Progenitor cell of endocrine pancreas (in vitro differentiated cells): ENCODE measurements around the gene RECQL. TPM values are rescaled to one million over a fixed set of nuclear protein-coding genes. Genes with fewer than 3 reads are reported as not detected.
A peak's percentile ranks its signal among the peaks of the same experiment; 100 is the strongest.

Source experiments
- DNase-seq: peaks from one replicate; pipeline ENCODE4 v3.0.0; 2021; ENCODE audit warnings: low spot score; ENCODE audit not compliant: unreplicated experiment
- H3K27ac Mint-ChIP-seq: 2 replicates; pipeline ENCODE4 v1.8.0; 2021; ENCODE audit warnings: mild to moderate bottlenecking, moderate library complexity, mixed read lengths
- H3K27me3 Mint-ChIP-seq: 2 replicates; pipeline ENCODE4 v1.8.0; 2021; ENCODE audit warnings: mixed read lengths
- H3K36me3 Mint-ChIP-seq: 2 replicates; pipeline ENCODE4 v1.8.0; 2022; ENCODE audit warnings: mixed read lengths; ENCODE audit not compliant: insufficient read depth
- H3K4me1 Mint-ChIP-seq: 2 replicates; pipeline ENCODE4 v1.8.0; 2021; ENCODE audit warnings: low read depth, mixed read lengths
- H3K4me3 Mint-ChIP-seq: 2 replicates; pipeline ENCODE4 v1.8.0; 2021; ENCODE audit warnings: low read depth, mild to moderate bottlenecking, moderate library complexity, mixed read lengths
- H3K9me3 Mint-ChIP-seq: 2 replicates; pipeline ENCODE4 v1.8.0; 2021; ENCODE audit warnings: low read depth, mixed read lengths
- CTCF ChIP-seq: fragments of 200-600 bp; sonication (generic); IDR thresholded peaks from one replicate; pipeline ENCODE4 v1.5.0; 2021; ENCODE audit warnings: antibody characterized with exemption, mild to moderate bottlenecking; ENCODE audit not compliant: unreplicated experiment
- long read RNA-seq: library from polyadenylated mRNA; unstranded; transcript quantifications from one replicate; pipeline ENCODE4 v2.0.0, GENCODE V29; 2020
- total RNA-seq: library from RNA; stranded (reverse); gene quantifications from 2 replicates; pipeline ENCODE4 v1.2.1, GENCODE V29; 2021

The RECQL gene
- total RNA-seq, result 36.6 and 37.7 TPM in 2 replicates
- long read RNA-seq, transcript RECQL-203 (16 exons, 2,572 nt), result minor isoform, 38 of 310 reads
- long read RNA-seq, transcript RECQL-204 (15 exons, 3,702 nt), result major isoform, 117 of 310 reads
- long read RNA-seq, partial matches to known transcripts, result 26 of 310 reads
- long read RNA-seq, other reads (novel, unspliced or antisense), result 128 of 310 reads

- no peak for TF ChIP-seq CTCF
- H3K27me3 Mint-ChIP-seq, result no peaks in the 10 kb centered on the region
- no peak within 1 kb of the TSS for H3K4me3 Mint-ChIP-seq
- H3K36me3 Mint-ChIP-seq, result peaks cover 4% of the 10 kb centered on the region
- H3K4me1 Mint-ChIP-seq, result peaks cover 7% of the 10 kb centered on the region
- DNase-seq, result peak; percentile 90
- no peak within 1 kb of the TSS for H3K27ac Mint-ChIP-seq
- no peaks in the 10 kb centered on the region for H3K9me3 Mint-ChIP-seq
Observed at GRCh38 chr12:21501258-21502163, at the start of gene RECQL, which contains the start of gene GOLT1B. Gene RECQL, minus strand, starts transcription at chr12:21501635. Its CDS starts 2,065 bp downstream, at chr12:21499570. Gene GOLT1B, plus strand, starts transcription at chr12:21501789. Its CDS starts 135 bp downstream, at chr12:21501924.

GRCh38 chr12:21547437-21547836, 46.0 kb upstream of the RECQL start:
- Mint-ChIP-seq H3K4me1 (no peaks in the 10 kb centered on the region), H3K36me3 (no peaks in the 10 kb centered on the region), H3K9me3 (no peaks in the 10 kb centered on the region), H3K27me3 (no peaks in the 10 kb centered on the region), H3K4me3 (no peak overlapping the region), H3K27ac (no peak overlapping the region)
- DNase-seq, result no peak
- TF ChIP-seq CTCF, result no peak

- no peak for DNase-seq
- no peak for TF ChIP-seq CTCF
- no peaks in the 10 kb centered on the region for H3K9me3 Mint-ChIP-seq
- no peak overlapping the region for H3K27ac Mint-ChIP-seq
- H3K36me3 Mint-ChIP-seq, result no peaks in the 10 kb centered on the region
- H3K4me3 Mint-ChIP-seq, result no peak overlapping the region
- H3K4me1 Mint-ChIP-seq, result no peaks in the 10 kb centered on the region
- no peaks in the 10 kb centered on the region for H3K27me3 Mint-ChIP-seq
Observed at GRCh38 chr12:21546716-21547115, 45.3 kb upstream of the RECQL start.

GRCh38 chr12:21545557-21545956, 44.1 kb upstream of the RECQL start:
- Mint-ChIP-seq H3K9me3 (no peaks in the 10 kb centered on the region), H3K27me3 (no peaks in the 10 kb centered on the region), H3K27ac (no peak overlapping the region), H3K4me3 (no peak overlapping the region), H3K36me3 (no peaks in the 10 kb centered on the region), H3K4me1 (no peaks in the 10 kb centered on the region)
- DNase-seq, result no peak
- no peak for TF ChIP-seq CTCF

GRCh38 chr12:21543151-21543550, 41.7 kb upstream of the RECQL start:
- no peak for TF ChIP-seq CTCF
- Mint-ChIP-seq H3K4me3 (no peak overlapping the region), H3K4me1 (no peaks in the 10 kb centered on the region), H3K9me3 (no peaks in the 10 kb centered on the region), H3K27ac (no peak overlapping the region), H3K36me3 (no peaks in the 10 kb centered on the region), H3K27me3 (no peaks in the 10 kb centered on the region)
- no peak for DNase-seq
